Calu3 (cell line): ENCODE results near the gene PCP4. TPM values are rescaled to one million over a fixed set of nuclear protein-coding genes. Genes with fewer than 3 reads are reported as not detected.

Source experiments
- BruUV-seq: library from RNA; stranded (reverse); fragments of 400-500 nt; replicated peaks from 2 replicates; lab custom pipeline; 2021; lab: Mats Ljungman, UMichigan
- CTCF ChIA-PET: fragments of 300-600 bp; sonication (Branson Sonifier 250); formaldehyde crosslinking; loops from one replicate; lab custom pipeline; 2022; ENCODE audit warnings: antibody characterized with exemption; lab: Charles Lee
- DNase-seq: peaks from one replicate; pipeline ENCODE4 v3.0.0; 2022
- H3K27ac Mint-ChIP-seq: one replicate; pipeline ENCODE4 v1.8.0; 2022; ENCODE audit warnings: mixed read lengths; ENCODE audit not compliant: unreplicated experiment
- H3K27me3 Mint-ChIP-seq: one replicate; pipeline ENCODE4 v1.8.0; 2022; ENCODE audit warnings: mixed read lengths; ENCODE audit not compliant: unreplicated experiment
- H3K36me3 Mint-ChIP-seq: one replicate; pipeline ENCODE4 v1.8.0; 2022; ENCODE audit warnings: mild to moderate bottlenecking, moderate library complexity, mixed read lengths; ENCODE audit not compliant: insufficient read depth, unreplicated experiment
- H3K4me1 Mint-ChIP-seq: one replicate; pipeline ENCODE4 v1.8.0; 2022; ENCODE audit warnings: mild to moderate bottlenecking, low read depth, mixed read lengths; ENCODE audit not compliant: unreplicated experiment
- H3K4me3 Mint-ChIP-seq: one replicate; pipeline ENCODE4 v1.8.0; 2022; ENCODE audit warnings: mild to moderate bottlenecking, low read depth, moderate library complexity, mixed read lengths; ENCODE audit not compliant: unreplicated experiment
- H3K9me3 Mint-ChIP-seq: one replicate; pipeline ENCODE4 v1.8.0; 2022; ENCODE audit warnings: low read depth, mixed read lengths; ENCODE audit not compliant: unreplicated experiment
- CTCF ChIP-seq: fragments of 200-600 bp; IDR thresholded peaks from one replicate; pipeline ENCODE4 v1.8.0; 2022; ENCODE audit warnings: antibody characterized with exemption; ENCODE audit not compliant: unreplicated experiment
- intact Hi-C: fragments of 100-400 bp; cut with micrococcal nuclease; formaldehyde crosslinking; loops from one replicate; pipeline ENCODE4 v1.10.0; 2022; ENCODE audit not compliant: unreplicated experiment
- total RNA-seq: library from RNA; stranded (reverse); gene quantifications from 2 replicates; pipeline ENCODE4 v1.2.3, GENCODE V29; 2022

PCP4 gene
- total RNA-seq, 1 experiment from 2014 or later: not detected

GRCh38 chr21:39954570-39954969 lies 87.3 kb downstream of the PCP4 start:
- Mint-ChIP-seq H3K9me3 (no peaks in the 10 kb centered on the region), H3K36me3 (no peaks in the 10 kb centered on the region), H3K27ac (no peak overlapping the region), H3K4me3 (no peak overlapping the region), H3K27me3 (peaks cover 22% of the 10 kb centered on the region), H3K4me1 (no peaks in the 10 kb centered on the region)
- intact Hi-C loops: no loop called here
- CTCF ChIA-PET: no interaction called here
- no peak for DNase-seq
- TF ChIP-seq CTCF: no peak
- BruUV-seq: no TSS peak

- Mint-ChIP-seq H3K9me3 (peaks cover 4% of the 10 kb centered on the region), H3K27me3 (peaks cover 20% of the 10 kb centered on the region), H3K4me1 (no peaks in the 10 kb centered on the region), H3K27ac (no peak overlapping the region), H3K36me3 (no peaks in the 10 kb centered on the region), H3K4me3 (no peak overlapping the region)
- no peak for TF ChIP-seq CTCF
- BruUV-seq: no TSS peak
- intact Hi-C loops: no loop called here
- DNase-seq: no peak
- CTCF ChIA-PET: no interaction called here
Observed at GRCh38 chr21:39955326-39955725, 88.1 kb downstream of the PCP4 start.

- H3K4me1 Mint-ChIP-seq: no peaks in the 10 kb centered on the region
- H3K27me3 Mint-ChIP-seq: peaks cover 7% of the 10 kb centered on the region
- H3K4me3 Mint-ChIP-seq: no peak overlapping the region
- intact Hi-C loops: no loop called here
- CTCF ChIA-PET: no interaction called here
- peaks cover 5% of the 10 kb centered on the region for H3K9me3 Mint-ChIP-seq
- no peak overlapping the region for H3K27ac Mint-ChIP-seq
- H3K36me3 Mint-ChIP-seq: no peaks in the 10 kb centered on the region
- no peak for DNase-seq
- no TSS peak for BruUV-seq
- TF ChIP-seq CTCF: no peak
Observed at GRCh38 chr21:39956586-39956985, 89.3 kb downstream of the PCP4 start.

GRCh38 chr21:39958731-39959130 lies 91.5 kb downstream of the PCP4 start:
- BruUV-seq: no TSS peak
- TF ChIP-seq CTCF: no peak
- H3K4me1 Mint-ChIP-seq: no peaks in the 10 kb centered on the region
- CTCF ChIA-PET: no interaction called here
- DNase-seq: no peak
- H3K27me3 Mint-ChIP-seq: peaks cover 15% of the 10 kb centered on the region
- no peaks in the 10 kb centered on the region for H3K36me3 Mint-ChIP-seq
- peaks cover 13% of the 10 kb centered on the region for H3K9me3 Mint-ChIP-seq
- H3K27ac Mint-ChIP-seq: no peak overlapping the region
- intact Hi-C loops: no loop called here
- no peak overlapping the region for H3K4me3 Mint-ChIP-seq

- TF ChIP-seq CTCF: no peak
- Mint-ChIP-seq H3K36me3 (no peaks in the 10 kb centered on the region), H3K27me3 (peaks cover 17% of the 10 kb centered on the region), H3K9me3 (peaks cover 15% of the 10 kb centered on the region), H3K4me1 (no peaks in the 10 kb centered on the region), H3K4me3 (no peak overlapping the region), H3K27ac (no peak overlapping the region)
- DNase-seq: no peak
- no TSS peak for BruUV-seq
- intact Hi-C loops: no loop called here
- CTCF ChIA-PET: no interaction called here
Observed at GRCh38 chr21:39961251-39961650, 94.0 kb downstream of the PCP4 start.
